DMS79 treated with DMSO at 0.1 percent for 48 hours (cell line): ENCODE data around the gene GPRC5B.
A peak's percentile ranks its signal among the peaks of the same experiment; 100 is the strongest.

Source experiments
- DNase-seq: peaks from one replicate; lab custom pipeline; 2025; lab: John Stamatoyannopoulos, UW

Gene GPRC5B

GRCh38 chr16:19898166-19898565 is 13.5 kb upstream of the GPRC5B start:
- DNase-seq, result no peak

GRCh38 chr16:19896951-19897350 is 12.3 kb upstream of the GPRC5B start:
- no peak for DNase-seq

- DNase-seq, result no peak
Measured at GRCh38 chr16:19894586-19894985, 9.9 kb upstream of the GPRC5B start.

- no peak for DNase-seq
Measured at GRCh38 chr16:19892902-19893301, 8.3 kb upstream of the GPRC5B start.

- DNase-seq, result no peak
Measured at GRCh38 chr16:19890901-19891300, 6.3 kb upstream of the GPRC5B start.

- no peak for DNase-seq
Measured at GRCh38 chr16:19888834-19889233, 4.2 kb upstream of the GPRC5B start.

GRCh38 chr16:19886073-19886941 is 1.7 kb upstream of the GPRC5B start:
- DNase-seq, result peak; percentile 68

GRCh38 chr16:19885451-19886072 is 914 bp upstream of the GPRC5B start:
- no peak for DNase-seq

- peak; percentile 5 for DNase-seq
Measured at GRCh38 chr16:19883966-19884485, 622 bp downstream of the GPRC5B start.

- peak; percentile 50 for DNase-seq
Measured at GRCh38 chr16:19883296-19883965, 1.2 kb downstream of the GPRC5B start.

- DNase-seq, result no peak
Measured at GRCh38 chr16:19882646-19883045, 2.0 kb downstream of the GPRC5B start.

- peak; percentile 44 for DNase-seq
Measured at GRCh38 chr16:19882186-19882585, 2.5 kb downstream of the GPRC5B start.

- peak; percentile 44 for DNase-seq
Measured at GRCh38 chr16:19881783-19882182, 2.9 kb downstream of the GPRC5B start.

- no peak for DNase-seq
Measured at GRCh38 chr16:19881028-19881427, 3.6 kb downstream of the GPRC5B start.

GRCh38 chr16:19879241-19879792 is 5.3 kb downstream of the GPRC5B start:
- DNase-seq, result peak; percentile 11

GRCh38 chr16:19878757-19879156 is 5.9 kb downstream of the GPRC5B start:
- DNase-seq, result no peak

- no peak for DNase-seq
Measured at GRCh38 chr16:19876501-19877059, 8.1 kb downstream of the GPRC5B start.

- DNase-seq, result no peak
Measured at GRCh38 chr16:19875900-19876299, 8.7 kb downstream of the GPRC5B start.

- DNase-seq, result no peak
Measured at GRCh38 chr16:19874851-19875546, 9.6 kb downstream of the GPRC5B start.

- no peak for DNase-seq
Measured at GRCh38 chr16:19874026-19874425, 10.6 kb downstream of the GPRC5B start.

GRCh38 chr16:19872935-19873334 is 11.7 kb downstream of the GPRC5B start:
- no peak for DNase-seq
